HG02970 (cell line): ENCODE data around the gene CRYBG1.
A peak's percentile ranks its signal among the peaks of the same experiment; 100 is the strongest.
"Not testable (repeated sequence)": the region's sequence is repeated elsewhere in the genome, so short reads cannot be mapped to it uniquely, and the experiment has no call there.

Experiments
- ATAC-seq: cut with Tn5 transposase; IDR thresholded peaks from one replicate; pipeline ENCODE4 v1.9.1; 2021; ENCODE audit warnings: mild to moderate bottlenecking, moderate library complexity, moderate number of reproducible peaks; ENCODE audit not compliant: unreplicated experiment, low FRiP score

The CRYBG1 gene

DNA sequence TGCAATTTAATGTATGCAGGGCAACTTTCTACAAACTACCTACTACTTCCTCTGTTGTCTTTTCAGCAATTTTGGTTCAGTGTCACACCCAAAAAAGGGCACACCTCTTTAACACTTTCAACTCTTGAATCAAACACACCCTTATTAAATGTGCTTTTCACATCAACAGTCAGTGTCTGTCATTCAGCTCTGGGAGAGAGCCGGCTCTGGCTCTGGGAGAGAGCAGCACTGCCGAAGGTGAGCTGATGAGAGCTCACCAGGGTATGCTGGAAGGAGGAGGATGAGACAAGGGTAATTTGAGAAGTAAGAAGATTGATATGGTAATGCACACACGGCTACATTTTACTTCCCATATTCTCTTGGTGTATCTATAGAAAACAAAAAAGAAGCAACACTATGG lies 134.5 kb downstream of the CRYBG1 start:
- no peak for ATAC-seq

DNA sequence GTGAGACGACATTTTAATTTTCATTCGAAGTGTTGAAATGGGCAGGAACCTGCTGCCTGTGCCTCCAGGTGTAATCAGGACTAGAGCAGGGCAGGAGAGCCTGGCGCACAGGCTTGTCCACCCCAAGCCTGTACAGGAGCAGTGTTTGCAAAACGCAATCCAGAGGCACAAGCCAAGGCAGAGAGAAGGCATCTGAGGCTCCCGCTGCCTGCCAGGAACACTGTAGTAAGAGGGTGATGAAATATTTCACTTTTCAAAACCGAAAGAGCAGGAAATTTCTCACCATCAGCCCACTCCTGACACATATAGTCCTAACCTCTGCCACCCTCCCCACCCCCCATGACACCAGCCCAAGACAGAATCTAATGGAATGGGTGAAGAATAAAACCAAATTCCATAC lies 136.3 kb downstream of the CRYBG1 start:
- no peak for ATAC-seq

DNA sequence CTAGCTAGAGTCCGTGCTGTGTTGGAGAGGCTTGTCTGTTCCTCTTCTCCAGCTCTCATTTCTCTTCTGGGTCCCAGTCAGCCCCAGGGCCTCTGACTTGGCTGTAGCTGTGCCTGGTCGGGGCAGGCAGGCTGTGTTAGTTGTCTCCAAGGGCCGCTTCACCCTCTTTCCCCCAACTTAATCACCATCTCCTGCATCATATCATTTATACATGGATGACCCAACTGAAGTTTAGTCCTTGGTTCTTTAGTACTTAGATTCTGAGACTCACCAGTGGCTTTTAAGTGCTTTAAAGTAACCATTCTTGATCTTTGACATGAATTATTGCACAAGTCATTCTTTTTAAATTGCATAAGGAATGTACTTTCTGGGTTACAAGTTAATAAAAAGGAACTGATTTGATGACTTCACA lies 141.4 kb downstream of the CRYBG1 start:
- ATAC-seq: no peak

DNA sequence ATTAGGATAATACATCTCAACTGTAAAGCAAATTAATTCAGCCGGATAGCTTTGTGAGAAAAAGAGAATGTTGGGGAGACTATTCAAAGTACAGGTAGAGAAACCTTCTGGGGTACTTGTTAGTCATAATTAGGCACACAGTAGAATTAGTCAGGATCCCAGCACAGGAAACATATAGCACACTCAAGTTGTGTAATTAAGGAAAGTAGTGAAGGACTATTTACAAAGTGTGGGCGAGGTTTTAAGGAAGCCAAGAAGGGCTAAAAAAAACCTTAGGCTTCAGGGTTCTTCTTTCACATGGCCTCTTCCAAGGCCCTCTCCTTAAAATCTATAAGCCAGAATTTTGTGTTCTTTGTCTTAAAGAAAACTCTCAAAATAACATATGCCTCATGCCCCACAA lies 142.0 kb downstream of the CRYBG1 start:
- no peak for ATAC-seq

DNA sequence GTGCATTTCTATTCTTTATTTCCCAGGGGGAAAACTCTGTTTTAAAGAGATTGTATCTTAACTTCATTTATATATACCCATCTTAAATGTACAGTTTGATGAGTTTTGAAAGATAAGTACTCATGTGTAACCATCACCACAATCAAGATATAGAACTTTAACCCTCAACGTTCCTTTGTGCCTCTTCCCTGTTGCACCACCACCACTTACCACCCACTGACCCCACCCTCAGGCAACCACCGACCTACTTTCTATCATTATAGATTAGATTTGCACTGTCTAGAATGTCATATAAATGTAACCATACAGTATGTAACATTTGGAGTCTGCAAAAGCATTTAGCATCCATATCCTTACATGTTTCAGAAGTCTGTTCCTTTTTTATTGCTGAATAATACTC lies 147.8 kb downstream of the CRYBG1 start:
- no peak for ATAC-seq

DNA sequence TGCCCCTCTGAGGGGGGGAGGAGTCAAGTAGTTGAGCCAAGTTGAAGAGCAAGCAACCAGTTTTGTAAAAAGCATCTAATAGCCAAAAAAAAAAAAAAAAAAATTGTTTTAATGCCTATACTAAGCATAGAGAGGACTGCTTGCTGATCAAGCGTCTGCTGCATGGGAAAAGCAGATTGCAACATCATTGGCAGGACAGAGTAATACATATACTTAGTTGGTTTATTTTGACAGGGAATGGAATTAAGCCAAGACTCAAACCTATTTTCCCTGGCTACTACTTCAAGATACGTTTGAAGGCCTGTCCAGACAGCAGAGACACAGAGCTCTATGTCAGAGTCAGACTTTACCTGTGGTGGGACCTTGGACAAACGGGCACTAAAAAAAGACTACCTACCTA lies 148.3 kb downstream of the CRYBG1 start:
- ATAC-seq: no peak

DNA sequence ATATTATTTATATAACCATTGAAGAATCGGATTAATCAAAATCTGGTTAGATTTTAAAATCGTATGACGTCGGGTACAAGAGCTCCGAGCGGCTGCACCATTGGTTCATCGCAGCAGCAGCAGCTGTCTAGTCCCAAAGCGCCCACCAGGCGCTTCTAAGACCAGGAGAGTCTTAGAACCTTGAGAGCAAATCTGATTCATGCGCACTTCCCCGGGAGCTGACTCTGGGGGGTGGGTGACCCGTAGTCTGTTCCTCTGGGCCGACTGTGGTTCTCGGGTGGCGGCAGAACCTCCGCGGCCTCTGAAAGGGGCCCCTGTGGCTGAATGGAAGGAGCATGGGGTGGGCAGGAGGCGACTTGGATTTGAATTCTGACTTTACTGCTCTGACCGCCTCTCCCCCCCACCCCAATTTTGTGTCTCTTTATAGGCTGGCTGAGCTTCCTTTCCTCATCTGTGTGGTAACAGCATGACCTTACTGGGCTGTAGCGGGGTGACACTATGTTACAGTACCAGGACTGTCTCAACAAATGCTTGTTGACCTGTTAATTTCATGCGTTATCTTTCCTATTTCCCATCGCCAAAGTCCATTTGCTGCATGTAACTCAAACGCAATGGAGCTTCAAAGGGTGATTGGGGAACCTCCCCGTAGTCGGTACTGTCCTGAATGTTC lies 149.0 kb downstream of the CRYBG1 start:
- no peak for ATAC-seq

DNA sequence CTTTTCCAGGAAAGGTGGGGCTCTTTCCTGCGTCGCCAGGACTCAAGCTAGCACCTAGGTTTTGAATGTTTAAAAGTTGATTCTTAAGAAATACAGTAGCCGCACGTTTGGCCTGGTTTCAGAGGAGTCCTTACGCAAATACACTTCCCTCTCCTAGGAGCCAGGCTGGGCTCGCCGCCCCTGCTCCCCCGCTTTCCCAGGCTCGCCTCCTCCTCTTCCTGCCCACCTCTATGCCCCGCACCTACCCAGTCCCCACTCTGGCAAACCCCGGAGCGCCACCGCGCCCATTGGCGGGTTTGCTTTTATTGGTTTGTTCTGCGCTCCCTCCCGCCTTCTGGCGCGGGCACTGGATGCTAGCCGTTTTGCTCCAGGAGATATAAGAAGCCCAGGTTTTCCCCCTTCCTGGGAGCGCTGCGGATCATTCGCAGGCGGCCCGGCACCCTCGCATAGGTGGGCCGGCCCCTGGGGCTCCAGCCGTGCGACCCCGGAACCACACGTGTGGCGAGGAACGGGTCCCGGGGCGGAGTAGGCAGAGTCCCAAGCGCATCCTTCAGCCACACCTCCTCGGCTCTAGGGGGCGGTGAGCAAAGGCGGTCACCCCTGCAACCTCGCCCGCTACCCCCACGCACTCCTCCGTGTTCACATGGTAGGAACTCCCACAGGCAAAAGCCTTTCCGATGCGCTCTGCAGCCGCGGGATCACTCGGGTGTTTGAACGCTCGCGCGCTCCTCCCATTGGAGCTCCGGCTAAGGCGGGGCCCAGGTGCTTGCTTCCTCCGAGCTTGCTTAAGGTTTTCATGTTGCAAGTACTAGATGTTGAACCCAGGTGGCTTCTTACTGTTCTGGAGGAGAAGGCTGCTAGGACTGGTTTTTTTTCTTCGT lies 149.8 kb downstream of the CRYBG1 start:
- ATAC-seq: no peak

DNA sequence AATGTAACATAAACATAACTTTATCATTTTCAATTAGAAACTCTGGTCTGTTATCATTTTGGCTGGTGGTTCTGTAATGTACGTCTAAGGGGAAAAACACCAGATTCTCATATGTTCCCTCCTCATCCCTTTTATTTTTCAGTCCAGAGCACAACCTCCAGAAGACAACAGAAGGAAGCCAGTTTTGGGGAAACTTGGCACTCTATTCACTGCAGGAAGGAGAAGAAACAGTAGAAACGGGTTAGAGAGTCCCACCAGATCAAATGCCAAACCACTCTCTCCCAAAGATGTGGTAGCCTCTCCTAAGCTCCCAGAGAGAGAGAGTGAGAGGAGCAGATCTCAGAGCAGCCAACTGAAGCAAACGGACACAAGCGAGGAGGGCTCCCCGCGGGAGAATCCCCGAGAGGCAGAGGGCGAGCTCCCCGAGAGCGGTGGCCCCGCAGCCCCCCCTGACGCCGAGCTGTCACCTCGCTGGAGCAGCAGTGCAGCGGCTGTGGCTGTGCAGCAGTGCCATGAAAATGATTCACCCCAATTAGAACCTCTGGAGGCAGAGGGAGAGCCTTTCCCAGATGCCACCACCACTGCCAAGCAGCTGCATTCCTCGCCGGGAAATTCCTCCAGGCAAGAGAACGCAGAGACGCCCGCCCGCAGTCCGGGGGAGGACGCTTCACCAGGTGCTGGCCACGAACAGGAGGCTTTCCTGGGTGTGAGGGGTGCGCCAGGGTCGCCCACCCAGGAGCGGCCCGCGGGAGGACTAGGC lies 151.0 kb downstream of the CRYBG1 start:
- no peak for ATAC-seq

DNA sequence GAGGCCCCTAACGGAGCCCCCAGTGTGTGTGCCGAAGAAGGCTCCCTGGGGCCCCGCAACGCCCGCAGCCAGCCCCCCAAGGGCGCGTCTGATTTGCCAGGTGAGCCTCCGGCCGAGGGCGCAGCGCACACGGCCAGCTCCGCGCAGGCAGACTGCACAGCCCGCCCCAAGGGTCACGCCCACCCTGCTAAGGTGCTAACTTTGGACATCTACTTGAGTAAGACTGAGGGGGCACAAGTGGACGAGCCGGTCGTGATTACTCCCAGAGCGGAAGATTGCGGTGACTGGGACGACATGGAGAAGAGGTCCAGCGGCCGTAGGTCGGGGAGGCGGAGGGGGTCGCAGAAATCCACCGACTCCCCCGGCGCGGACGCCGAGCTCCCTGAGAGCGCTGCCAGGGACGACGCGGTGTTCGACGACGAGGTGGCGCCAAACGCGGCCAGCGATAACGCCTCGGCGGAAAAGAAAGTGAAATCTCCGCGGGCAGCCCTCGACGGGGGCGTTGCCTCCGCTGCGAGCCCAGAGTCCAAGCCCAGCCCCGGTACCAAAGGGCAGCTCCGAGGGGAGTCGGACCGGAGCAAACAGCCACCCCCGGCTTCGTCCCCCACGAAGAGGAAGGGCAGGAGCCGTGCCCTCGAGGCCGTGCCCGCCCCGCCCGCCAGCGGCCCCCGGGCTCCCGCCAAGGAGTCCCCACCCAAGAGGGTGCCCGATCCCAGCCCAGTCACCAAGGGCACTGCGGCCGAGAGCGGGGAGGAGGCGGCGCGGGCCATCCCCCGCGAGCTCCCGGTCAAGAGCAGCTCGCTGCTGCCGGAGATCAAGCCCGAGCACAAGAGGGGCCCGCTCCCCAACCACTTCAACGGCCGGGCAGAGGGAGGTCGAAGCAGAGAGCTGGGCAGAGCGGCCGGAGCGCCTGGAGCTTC lies 151.8 kb downstream of the CRYBG1 start:
- ATAC-seq: peak; percentile 49

DNA sequence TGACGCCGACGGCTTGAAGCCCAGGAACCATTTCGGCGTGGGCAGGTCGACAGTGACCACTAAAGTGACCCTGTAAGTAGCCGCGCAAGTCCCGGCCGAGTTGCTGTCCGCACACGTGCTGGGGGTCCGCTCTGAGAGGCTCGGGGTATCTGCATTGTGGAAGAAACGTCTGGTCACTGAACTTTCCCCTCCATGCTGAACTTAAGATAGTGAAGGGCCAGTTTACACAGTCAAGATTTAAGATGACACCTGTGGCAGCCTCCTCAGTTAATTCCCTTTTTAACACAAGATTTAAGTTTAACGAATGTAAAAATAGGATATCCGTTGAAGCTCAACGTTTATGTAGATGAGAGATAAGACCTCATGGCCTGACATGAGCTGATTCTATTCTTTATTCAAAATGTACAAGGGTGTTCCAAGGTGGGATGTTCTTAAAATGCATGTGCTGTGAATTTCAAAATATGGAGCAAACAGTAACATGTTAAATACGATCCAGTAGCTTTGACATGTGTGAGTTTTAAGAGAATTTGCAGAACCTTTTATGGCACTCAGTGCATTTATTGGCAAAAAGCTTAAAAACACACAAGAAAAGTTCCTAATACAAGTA lies 152.6 kb downstream of the CRYBG1 start:
- no peak for ATAC-seq

DNA sequence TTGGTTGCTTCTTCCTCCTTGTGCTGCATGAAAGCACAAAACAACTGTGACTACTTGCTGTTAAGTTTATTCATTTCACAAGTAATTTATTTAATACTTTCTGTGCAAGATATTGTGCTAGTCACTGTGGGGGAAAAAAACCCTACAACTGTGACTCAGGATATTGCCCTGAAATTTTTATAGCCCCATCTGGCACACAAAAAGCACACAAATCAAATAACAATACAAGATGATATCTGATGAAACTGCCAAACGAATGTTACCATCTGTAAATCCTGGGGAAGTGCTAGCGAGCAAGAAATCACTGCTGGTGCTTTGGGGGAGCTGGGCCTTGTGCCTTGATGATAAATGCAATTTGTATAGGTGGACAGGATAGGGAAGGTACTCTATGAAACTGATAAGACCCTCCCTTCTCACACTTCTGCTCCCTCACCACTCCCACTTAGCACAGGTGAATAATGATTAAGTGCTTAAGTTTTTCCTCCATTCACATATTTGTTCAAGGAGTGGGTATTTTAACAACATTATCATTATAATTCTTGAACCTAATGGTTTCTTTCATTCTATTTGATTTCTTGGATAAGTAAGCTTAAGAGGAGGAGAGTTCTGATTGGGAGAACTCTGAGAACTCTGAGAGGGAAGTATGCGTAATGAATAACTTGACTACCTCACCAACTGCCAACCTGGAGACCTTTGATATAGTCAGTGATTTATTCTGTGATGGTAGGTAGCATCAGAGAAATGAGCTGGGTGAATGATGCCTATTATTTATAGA lies 153.5 kb downstream of the CRYBG1 start:
- ATAC-seq: no peak

DNA sequence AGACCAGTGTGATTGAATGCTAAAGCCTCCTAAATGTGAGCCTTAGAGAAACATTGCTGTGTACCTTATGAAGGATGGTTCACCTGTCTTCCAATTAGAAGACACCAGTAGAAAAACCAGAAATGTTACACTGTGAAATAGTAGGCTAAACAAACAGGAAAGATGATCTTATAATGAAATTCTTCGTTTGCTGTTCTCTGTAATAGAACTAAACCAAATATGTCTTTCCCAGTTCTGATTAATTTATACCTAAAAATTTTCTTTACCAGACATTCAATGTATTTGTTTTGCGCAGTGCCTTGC lies 154.0 kb downstream of the CRYBG1 start:
- ATAC-seq: no peak

DNA sequence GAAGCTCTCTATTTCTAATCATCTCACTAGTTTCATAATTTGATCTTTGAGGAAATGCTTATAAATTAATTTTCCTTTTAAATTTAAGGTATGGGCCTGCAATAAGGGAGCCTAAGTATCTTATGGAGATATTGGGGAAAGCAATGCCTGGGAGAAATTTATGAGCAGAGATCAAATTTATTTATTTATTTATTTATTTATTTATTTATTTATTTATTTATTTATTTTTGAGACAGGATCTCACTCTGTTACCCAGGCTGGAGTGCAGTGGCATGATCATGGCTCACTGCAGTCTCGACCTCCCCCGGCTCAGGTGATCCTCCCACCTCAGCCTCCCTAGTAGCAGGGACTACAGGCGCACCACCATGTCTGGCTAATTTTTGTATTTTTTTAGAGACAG lies 155.1 kb downstream of the CRYBG1 start:
- ATAC-seq: not testable (repeated sequence)

DNA sequence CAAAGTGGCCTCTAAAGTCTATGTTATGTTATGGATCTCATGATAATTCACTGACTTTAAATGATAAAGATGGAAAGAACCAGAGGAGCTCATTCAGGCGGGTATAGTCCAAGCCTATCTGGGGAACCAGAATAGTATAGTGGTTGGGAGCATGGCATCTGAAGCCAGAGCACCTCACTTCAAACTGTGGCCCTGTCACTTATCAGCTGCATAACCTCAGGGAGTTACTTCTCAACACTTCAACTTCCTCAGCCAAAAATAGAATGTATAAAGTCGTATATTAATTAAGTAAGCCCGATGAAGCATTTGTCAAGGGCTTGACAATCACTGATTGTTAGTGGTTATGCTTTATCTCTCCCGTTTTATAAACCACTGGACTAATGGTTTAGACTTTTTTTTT lies 156.1 kb downstream of the CRYBG1 start:
- ATAC-seq: no peak

DNA sequence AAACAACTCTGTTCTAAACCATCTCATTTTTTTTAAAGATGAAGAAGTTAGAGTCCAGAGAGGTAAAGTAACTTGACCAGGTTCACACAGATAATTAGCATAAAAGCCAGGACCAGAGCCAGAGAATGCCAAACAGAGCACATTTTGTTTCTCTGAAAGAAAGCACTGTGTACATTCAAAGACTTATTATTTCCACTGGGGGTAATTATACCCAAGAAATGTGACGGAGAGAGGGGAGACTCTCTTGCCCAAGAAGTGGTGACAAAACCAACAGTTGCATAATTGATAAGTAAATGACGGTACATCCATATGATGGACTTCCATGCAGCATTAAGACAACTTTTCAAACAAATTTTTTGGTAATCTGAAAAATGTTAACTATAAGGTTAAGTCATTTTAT lies 157.2 kb downstream of the CRYBG1 start:
- ATAC-seq: no peak

DNA sequence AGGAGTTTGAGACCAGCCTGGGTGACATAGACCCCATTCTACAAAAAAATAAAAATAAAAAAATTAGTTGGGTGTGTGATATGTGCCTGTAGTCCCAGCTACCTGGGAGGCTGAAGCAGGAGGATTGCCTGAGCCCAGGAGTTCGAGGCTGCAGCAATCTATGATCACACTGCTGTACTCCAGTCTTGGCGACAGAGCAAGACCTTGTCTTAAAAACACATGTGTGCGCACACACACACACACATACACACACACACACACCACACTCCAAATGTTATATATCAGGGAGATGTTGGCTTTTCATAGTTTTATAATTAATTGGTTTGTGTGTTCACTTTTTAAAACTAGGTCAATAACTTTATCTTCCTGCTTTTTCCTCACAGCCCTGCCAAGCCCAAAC lies 158.2 kb downstream of the CRYBG1 start:
- ATAC-seq: no peak

DNA sequence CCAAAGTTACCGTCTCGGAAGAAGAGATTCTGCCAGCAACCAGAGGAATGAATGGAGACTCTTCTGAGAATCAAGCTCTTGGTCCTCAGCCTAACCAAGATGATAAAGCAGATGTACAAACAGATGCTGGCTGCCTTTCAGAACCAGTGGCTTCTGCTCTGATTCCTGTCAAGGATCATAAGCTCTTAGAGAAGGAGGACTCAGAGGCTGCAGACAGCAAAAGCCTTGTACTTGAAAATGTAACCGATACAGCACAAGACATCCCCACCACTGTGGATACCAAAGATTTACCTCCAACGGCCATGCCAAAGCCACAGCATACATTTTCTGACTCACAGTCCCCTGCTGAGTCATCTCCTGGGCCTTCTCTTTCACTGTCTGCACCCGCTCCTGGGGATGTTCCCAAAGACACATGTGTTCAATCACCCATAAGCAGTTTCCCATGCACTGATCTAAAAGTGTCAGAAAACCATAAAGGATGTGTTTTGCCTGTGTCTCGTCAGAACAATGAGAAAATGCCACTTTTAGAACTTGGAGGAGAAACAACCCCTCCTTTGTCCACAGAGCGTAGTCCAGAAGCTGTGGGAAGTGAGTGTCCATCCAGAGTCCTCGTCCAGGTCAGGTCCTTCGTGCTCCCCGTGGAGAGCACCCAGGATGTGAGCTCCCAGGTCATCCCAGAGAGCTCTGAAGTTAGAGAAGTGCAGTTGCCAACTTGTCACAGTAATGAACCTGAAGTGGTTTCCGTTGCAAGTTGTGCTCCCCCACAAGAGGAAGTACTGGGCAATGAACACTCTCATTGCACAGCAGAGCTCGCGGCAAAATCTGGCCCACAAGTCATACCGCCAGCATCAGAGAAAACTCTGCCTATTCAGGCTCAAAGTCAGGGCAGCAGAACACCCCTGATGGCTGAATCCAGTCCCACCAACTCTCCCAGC lies 159.2 kb downstream of the CRYBG1 start:
- peak; percentile 47 for ATAC-seq
